Endothelial cell of umbilical vein (primary cell): ENCODE data around the gene CERS6. TPM values are rescaled to one million over a fixed set of nuclear protein-coding genes. Genes with fewer than 3 reads are reported as not detected.

ENCODE experiments used
- BruUV-seq: library from RNA; stranded (reverse); fragments of 400-500 nt; replicated peaks from 2 replicates; lab custom pipeline; 2021; lab: Mats Ljungman, UMichigan
- CTCF ChIA-PET: fragments of 300-600, 350-600 bp; sonication (Branson Sonifier 250); formaldehyde crosslinking; loops from one replicate; lab custom pipeline; 2021; ENCODE audit warnings: antibody characterized with exemption, inconsistent platforms; lab: Charles Lee
- POLR2A ChIA-PET: fragments of 300-600, 350-600 bp; sonication (Branson Sonifier 250); formaldehyde crosslinking; loops from one replicate; lab custom pipeline; 2021; ENCODE audit warnings: antibody characterized with exemption, inconsistent platforms; lab: Charles Lee
- DNase-seq: peaks from one replicate; pipeline ENCODE4 v3.0.0-alpha.2; 2011; ENCODE audit warnings: low read depth, low spot score
- FAIRE-seq: peaks from 2 replicates; lab custom pipeline; 2011; peaks lifted over from hg19 to GRCh38; lab: Jason Lieb, UNC
- H2AFZ ChIP-seq: 2 replicates; pipeline ENCODE4 v1.6.0; 2012; ENCODE audit warnings: low read depth, low read length, control low read depth, inconsistent platforms
- H3K27ac ChIP-seq: 2 replicates; pipeline ENCODE4 v1.5.1; 2011; ENCODE audit warnings: low read depth, mild to moderate bottlenecking, control low read depth, low read length, moderate library complexity; ENCODE audit not compliant: insufficient read depth
- H3K27me3 ChIP-seq, 2 experiments: 2 replicates each; pipeline versions ENCODE4 v1.6.0 to v1.6.1; 2011; ENCODE audit warnings: low read length in 2 of 2, mixed read lengths in 1 of 2; ENCODE audit not compliant: control insufficient read depth in 2 of 2, insufficient read depth in 2 of 2
- H3K36me3 ChIP-seq, 2 experiments: 2 replicates in 1 of 2; 3 replicates in 1 of 2; pipeline ENCODE4 v1.5.1; 2011; ENCODE audit warnings: low read length in 2 of 2, mild to moderate bottlenecking in 1 of 2, moderate library complexity in 1 of 2; ENCODE audit not compliant: control insufficient read depth in 2 of 2, insufficient read depth in 2 of 2; ENCODE audit errors: extremely low read depth in 1 of 2
- H3K4me1 ChIP-seq: 3 replicates; pipeline ENCODE4 v1.5.1; 2011; ENCODE audit warnings: mild to moderate bottlenecking, low read length; ENCODE audit not compliant: control insufficient read depth, insufficient read depth; ENCODE audit errors: extremely low read depth
- H3K4me2 ChIP-seq: 2 replicates; pipeline ENCODE4 v1.6.1; 2011; ENCODE audit warnings: low read length, control low read depth, mixed read lengths; ENCODE audit not compliant: insufficient read depth
- H3K4me3 ChIP-seq, 3 experiments: fragments of 200-600 bp in 1 of 3; sonication (generic), shearing (Covaris generic) in 1 of 3; replicated peaks in 1 of 3; 2 replicates each; pipeline ENCODE4 v1.5.1; 2011 to 2016; ENCODE audit warnings: control low read depth in 3 of 3, low read length in 3 of 3, mild to moderate bottlenecking in 2 of 3, inconsistent platforms in 1 of 3, low read depth in 1 of 3, moderate library complexity in 1 of 3; ENCODE audit not compliant: insufficient read depth in 1 of 3
- H3K79me2 ChIP-seq: 2 replicates; pipeline ENCODE4 v1.6.0; 2012; ENCODE audit warnings: low read length, inconsistent platforms; ENCODE audit not compliant: control insufficient read depth, insufficient read depth
- H3K9ac ChIP-seq: replicated peaks from 2 replicates; pipeline ENCODE3; 2011; ENCODE audit warnings: low read length, control low read depth; ENCODE audit not compliant: insufficient read depth; ENCODE audit errors: extremely low read depth
- H3K9me1 ChIP-seq: replicated peaks from 3 replicates; pipeline ENCODE4 v1.6.0; 2011; ENCODE audit warnings: mild to moderate bottlenecking, low read length; ENCODE audit not compliant: control insufficient read depth, insufficient read depth; ENCODE audit errors: extremely low read depth
- H3K9me3 ChIP-seq: replicated peaks from 2 replicates; pipeline ENCODE4 v1.5.1; 2012; ENCODE audit warnings: low read length, inconsistent platforms; ENCODE audit not compliant: control insufficient read depth, insufficient read depth
- H4K20me1 ChIP-seq: replicated peaks from 2 replicates; pipeline ENCODE3; 2011; ENCODE audit warnings: mild to moderate bottlenecking, low read length; ENCODE audit not compliant: control insufficient read depth, insufficient read depth; ENCODE audit errors: extremely low read depth
- EZH2 ChIP-seq: IDR thresholded peaks from 2 replicates; pipeline ENCODE4 v1.6.1; 2012; ENCODE audit warnings: borderline replicate concordance, low read depth, mild to moderate bottlenecking, moderate library complexity, low read length, inconsistent platforms; ENCODE audit not compliant: severe bottlenecking
- FOS ChIP-seq: IDR thresholded peaks from 2 replicates; pipeline ENCODE4 v1.6.1; 2011; ENCODE audit warnings: mild to moderate bottlenecking, low read length, moderate library complexity, borderline replicate concordance; ENCODE audit not compliant: insufficient read depth
- GATA2 ChIP-seq: IDR thresholded peaks from 2 replicates; pipeline ENCODE4 v1.7.0; 2011; ENCODE audit warnings: low read depth, mild to moderate bottlenecking, moderate library complexity, mixed read lengths, low read length; ENCODE audit not compliant: insufficient read length, insufficient read depth
- JUN ChIP-seq: IDR thresholded peaks from 2 replicates; pipeline ENCODE4 v1.6.1; 2011; ENCODE audit warnings: borderline replicate concordance, low read depth; ENCODE audit not compliant: insufficient read length, insufficient read depth
- MYC ChIP-seq: IDR thresholded peaks from one replicate; pipeline ENCODE4 v1.6.1; 2011; ENCODE audit warnings: mild to moderate bottlenecking, low read depth, low read length
- POLR2A ChIP-seq: IDR thresholded peaks from 2 replicates; pipeline ENCODE4 v1.6.1; 2012; ENCODE audit warnings: low read depth, mild to moderate bottlenecking, control low read depth, low read length
- POLR2AphosphoS5 ChIP-seq: IDR thresholded peaks from 2 replicates; pipeline ENCODE4 v1.6.1; 2012; ENCODE audit warnings: low read depth, mild to moderate bottlenecking, control low read depth, low read length, moderate library complexity; ENCODE audit not compliant: insufficient read depth
- dilution Hi-C: fragments of 300-500 bp; cut with MboI; formaldehyde crosslinking; loops from one replicate; pipeline ENCODE4 v1.15.0; 2019; ENCODE audit warnings: low sequenced_read_pairs; ENCODE audit not compliant: extremely low pct_ligation_motif_present
- intact Hi-C: fragments of 100-400 bp; cut with micrococcal nuclease; formaldehyde crosslinking; loops from one replicate; pipeline ENCODE4 v1.10.0; 2022
- polyA plus RNA-seq, 4 experiments: library from polyadenylated mRNA; depleted of rRNA in 3 of 4; stranded (reverse) in 3 of 4; unstranded in 1 of 4; fragments of >200 nt; gene quantifications; 2 replicates each; pipeline versions ENCODE4 v1.2.1 to v1.2.3, GENCODE V29; 2011 to 2012; ENCODE audit warnings: missing spikeins in 1 of 4
- total RNA-seq: library from RNA; stranded (reverse); gene quantifications from 2 replicates; pipeline ENCODE4 v1.2.3, GENCODE V29; 2021
- TF ChIP-seq, protein P1 (sequence below), 2 donors: IDR thresholded peaks; 1 replicate in 1 of 2; 2 replicates in 1 of 2; pipeline ENCODE4 v1.5.1; 2011; ENCODE audit warnings: low read length in 2 of 2, mild to moderate bottlenecking in 2 of 2, moderate library complexity in 2 of 2, control low read depth in 1 of 2, inconsistent platforms in 1 of 2, low read depth in 1 of 2; ENCODE audit not compliant: insufficient read depth in 1 of 2; ENCODE audit errors: extremely low read depth in 1 of 2
- TF ChIP-seq, protein P2 (sequence below): IDR thresholded peaks from 2 replicates; pipeline ENCODE4 v1.6.1; 2011; ENCODE audit not compliant: insufficient read depth, insufficient read length

The CERS6 gene
- total and polyA plus RNA-seq, 2 donors (not counting 3 experiments of a cell fraction or from before 2014, with no cell fraction given) = 2.7 to 11.7 TPM

DNA sequence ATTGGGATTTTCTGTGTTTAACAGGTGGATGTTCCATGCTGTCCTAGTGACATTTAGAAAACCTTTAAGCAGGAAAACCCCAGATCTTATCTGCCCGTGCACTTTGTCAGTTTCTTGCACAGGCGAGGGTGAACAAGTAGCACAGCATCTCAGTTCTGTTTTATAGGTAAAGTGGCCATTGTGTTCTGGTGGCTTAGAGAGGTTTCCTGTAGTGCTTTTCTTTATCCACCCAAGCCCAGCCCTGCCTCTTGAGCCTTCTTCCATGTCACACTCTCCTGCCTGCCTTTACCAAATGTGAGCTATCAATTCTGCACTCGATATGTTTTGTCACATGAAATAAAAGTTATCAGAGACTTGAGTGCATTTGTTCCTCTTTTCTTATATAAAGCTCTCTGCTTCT, 211.1 kb downstream of the CERS6 start:
- no peaks in the 10 kb centered on the region for H3K9me1 ChIP-seq
- H3K27ac ChIP-seq = no peak overlapping the region
- H3K36me3 ChIP-seq = no peaks in the 10 kb centered on the region
- no peaks in the 10 kb centered on the region for H3K79me2 ChIP-seq
- DNase-seq (no peak), FAIRE-seq (no peak)
- ChIA-PET CTCF (interaction anchor here (0.9 kb wide), 1 partner anchor 15 kb away, joined by 3 read pairs; no protein-coding TSS in a partner anchor), POLR2A (no interaction called here)
- no peak overlapping the region for H3K4me3 ChIP-seq
- H4K20me1 ChIP-seq = no peaks in the 10 kb centered on the region
- no peaks in the 10 kb centered on the region for H3K9me3 ChIP-seq
- TF ChIP-seq EZH2 = no peak
- no peak for TF ChIP-seq MYC
- TF ChIP-seq POLR2A = no peak
- no peak for TF ChIP-seq POLR2AphosphoS5
- TF ChIP-seq, protein P1, sequence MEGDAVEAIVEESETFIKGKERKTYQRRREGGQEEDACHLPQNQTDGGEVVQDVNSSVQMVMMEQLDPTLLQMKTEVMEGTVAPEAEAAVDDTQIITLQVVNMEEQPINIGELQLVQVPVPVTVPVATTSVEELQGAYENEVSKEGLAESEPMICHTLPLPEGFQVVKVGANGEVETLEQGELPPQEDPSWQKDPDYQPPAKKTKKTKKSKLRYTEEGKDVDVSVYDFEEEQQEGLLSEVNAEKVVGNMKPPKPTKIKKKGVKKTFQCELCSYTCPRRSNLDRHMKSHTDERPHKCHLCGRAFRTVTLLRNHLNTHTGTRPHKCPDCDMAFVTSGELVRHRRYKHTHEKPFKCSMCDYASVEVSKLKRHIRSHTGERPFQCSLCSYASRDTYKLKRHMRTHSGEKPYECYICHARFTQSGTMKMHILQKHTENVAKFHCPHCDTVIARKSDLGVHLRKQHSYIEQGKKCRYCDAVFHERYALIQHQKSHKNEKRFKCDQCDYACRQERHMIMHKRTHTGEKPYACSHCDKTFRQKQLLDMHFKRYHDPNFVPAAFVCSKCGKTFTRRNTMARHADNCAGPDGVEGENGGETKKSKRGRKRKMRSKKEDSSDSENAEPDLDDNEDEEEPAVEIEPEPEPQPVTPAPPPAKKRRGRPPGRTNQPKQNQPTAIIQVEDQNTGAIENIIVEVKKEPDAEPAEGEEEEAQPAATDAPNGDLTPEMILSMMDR (IDR thresholded peaks at IDR 0.05; ENCODE audit: extremely low read depth in 1 of 2, insufficient read depth in 1 of 2, low read depth in 1 of 2, low read length in 2 of 2) = no peak
- TF ChIP-seq, protein P2, sequence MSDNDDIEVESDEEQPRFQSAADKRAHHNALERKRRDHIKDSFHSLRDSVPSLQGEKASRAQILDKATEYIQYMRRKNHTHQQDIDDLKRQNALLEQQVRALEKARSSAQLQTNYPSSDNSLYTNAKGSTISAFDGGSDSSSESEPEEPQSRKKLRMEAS = no peak
- no peak for TF ChIP-seq FOS
- no peak for TF ChIP-seq JUN
- TF ChIP-seq GATA2 = no peak
- no peak overlapping the region for H3K4me2 ChIP-seq
- dilution Hi-C loops = no loop called here
- BruUV-seq = no TSS peak
- intact Hi-C loops = no loop called here
- H3K4me1 ChIP-seq = no peaks in the 10 kb centered on the region
- H3K9ac ChIP-seq = no peak overlapping the region
- H2AFZ ChIP-seq = no peak overlapping the region
- no peaks in the 10 kb centered on the region for H3K27me3 ChIP-seq
